ENCODE results near the gene SQOR.

The SQOR gene

DNA sequence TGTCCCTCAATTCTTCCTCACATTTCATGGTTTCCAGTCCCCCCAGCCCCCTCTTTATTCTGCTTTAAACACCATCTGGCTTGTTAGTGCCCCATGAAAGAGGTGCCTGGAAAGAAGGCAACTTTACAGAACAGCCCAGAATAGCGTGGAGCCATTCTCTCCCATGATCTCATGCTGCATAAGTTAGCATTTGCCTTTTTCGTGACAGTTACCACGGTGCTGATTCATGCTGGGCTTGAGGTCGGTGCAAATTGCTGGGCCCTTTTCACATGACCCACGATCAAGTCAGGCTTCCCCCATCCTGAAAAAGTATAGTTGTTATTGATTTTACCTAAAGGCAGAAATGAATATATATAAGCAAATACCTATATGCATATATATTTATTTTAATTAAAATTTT, 29.6 kb downstream of the SQOR start:
- DNase-seq: no peak

- DNase-seq: no peak
Observed at GRCh38 chr15:45665261-45665660, 30.4 kb downstream of the SQOR start.

GRCh38 chr15:45666119-45666875, 31.5 kb downstream of the SQOR start:
- DNase-seq: no peak

- no peak for DNase-seq
Observed at GRCh38 chr15:45667002-45667401, 32.2 kb downstream of the SQOR start.

- no peak for DNase-seq
Observed at GRCh38 chr15:45668386-45668785, 33.6 kb downstream of the SQOR start.

DNA sequence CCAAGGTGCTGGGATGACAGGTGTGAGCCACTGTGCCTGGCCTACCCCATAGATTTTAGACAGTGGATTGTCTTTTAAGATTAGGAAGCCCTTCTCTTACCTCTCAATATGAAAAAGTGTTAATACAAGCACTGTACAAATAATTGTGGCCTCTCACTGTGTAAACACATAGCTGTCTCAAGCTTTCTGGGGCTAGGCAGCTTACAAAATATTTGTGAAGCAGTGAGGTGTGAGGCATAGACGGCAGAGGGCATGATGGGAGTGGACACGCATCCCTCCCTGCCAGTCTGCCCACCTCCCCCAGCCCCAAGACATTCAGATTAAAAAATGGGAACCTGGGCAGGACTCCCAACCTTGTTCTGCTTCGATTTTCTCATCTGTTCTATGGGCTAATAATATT, 34.6 kb downstream of the SQOR start:
- no peak for DNase-seq

DNA sequence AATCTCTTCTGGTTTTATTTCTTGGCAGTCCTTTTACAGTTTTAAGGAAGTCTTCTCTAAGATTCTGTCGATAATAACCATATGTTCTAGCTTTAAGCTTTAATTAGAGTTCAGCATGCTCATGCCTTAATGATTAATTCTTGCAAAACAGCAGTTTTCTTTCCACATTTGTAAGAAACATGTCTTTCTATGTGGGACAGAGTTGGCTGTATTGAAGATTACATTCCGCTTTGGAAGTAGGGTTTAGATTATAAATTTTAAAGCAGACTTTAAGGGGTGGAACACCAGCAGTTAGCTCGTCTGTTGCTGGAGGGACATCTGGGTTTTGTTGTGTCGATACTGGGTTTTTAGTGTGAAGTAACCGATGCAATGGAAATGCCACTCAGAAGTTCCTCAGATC, 35.3 kb downstream of the SQOR start:
- no peak for DNase-seq

DNA sequence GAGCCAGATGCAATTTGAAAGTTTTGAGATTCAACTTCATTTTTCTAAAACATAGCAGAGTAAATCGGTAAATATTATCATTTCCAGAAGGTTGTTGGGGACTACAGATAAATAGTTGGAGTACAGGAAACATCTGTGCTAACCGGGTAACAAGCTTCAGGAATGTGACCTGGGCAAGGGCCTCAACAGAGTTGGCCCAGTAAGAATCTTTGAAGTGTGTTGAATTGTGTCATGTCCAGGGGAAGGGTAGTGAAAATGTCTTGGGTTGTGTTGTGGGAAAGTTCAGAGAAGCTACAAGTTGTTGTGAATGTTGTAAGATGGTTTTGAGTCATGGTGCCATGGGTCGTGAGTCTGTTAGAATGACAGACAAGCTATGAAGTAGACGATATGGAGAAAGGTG, 35.7 kb downstream of the SQOR start:
- no peak for DNase-seq

DNA sequence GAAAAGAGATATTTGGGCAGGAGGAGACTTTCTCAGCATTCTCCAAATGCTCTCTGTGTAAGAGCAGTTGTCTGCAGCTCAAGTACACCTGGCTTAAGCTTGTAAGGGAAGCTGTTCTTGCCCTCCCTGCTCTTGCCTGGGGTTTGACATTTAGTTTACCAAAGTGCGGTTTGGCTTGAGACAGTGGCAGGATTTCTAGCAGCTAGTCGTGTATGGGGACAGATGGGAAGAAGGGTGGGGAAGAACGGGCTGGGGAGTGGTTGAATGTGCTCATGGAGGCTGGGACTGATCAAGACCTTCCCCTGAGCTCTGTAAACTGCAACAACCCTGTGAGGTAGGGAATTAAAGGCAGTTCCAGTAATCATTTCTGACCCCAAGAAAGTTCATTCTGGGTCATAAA, 39.8 kb downstream of the SQOR start:
- DNase-seq: no peak

DNA sequence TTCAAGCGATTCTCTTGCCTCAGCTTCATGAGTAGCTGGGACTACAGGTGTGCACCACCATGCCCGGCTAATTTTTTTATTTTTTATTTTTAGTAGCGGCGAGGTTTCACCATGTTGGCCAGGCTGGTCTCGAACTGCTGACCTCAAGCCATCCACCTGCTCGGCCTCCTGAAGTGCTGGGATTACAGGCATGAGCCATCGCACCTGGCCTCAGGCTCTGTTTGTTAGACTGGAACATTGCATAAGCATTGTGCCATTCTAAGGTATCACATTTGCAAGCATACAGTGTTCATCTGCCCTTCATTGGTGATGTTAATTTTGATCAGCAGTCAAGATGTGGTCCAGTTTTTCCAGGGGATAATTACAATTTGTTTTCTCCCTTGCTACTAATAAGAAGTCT, 43.0 kb downstream of the SQOR start:
- DNase-seq: no peak

DNA sequence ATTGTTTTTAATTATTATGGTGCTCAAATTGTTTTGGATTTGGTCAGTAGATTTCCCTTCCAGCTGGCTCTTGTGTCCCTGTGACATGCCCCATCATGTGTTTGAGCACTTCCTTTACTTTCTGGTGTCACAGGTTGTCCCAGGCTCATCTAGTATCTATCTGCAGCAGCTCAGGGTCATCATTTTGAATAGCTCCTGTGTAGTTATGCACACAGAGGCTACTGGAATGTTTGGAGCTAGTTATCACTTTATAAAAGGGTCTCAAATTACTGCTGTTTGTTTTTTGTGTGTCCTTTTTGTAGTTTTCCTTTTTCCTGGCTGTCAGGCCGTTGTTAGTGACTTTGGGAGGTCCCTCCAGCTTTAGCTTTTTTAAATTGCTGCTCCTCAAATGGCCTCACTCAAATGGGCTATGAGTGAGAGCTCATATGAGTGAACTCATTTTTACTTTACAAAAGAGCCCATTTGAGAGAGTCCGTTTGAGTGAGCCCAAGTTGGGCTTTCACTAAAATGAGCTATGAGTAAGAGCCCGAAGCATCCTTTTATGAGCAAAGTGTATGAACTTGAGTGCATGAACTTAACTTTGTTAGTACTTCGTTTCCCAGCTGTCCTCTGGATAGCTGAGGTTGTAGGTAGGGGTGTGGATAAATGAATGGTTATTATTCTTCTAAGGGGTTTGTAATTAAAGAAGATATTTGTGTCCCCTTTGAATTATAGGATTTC, 43.8 kb downstream of the SQOR start:
- DNase-seq: no peak

- DNase-seq: no peak
Observed at GRCh38 chr15:45684533-45684932, 49.7 kb downstream of the SQOR start.

DNA sequence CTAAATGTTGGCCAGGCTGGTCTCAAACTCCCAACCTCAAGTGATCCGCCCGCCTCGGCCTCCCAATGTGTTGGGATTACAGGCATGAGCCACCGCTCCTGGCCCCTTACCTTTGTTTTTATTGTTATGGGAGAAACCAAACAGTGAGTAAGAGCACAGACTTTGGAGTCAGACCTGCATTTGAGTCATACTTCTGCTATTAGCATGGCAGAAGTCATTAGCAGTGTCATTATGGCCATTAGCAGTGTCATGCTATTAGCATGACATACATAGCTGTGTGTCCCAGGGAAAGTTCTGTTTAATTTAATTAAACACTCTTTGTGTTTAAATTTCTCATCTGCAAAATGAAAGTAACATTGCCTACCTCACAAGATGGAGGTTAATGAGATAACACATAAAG, 54.8 kb downstream of the SQOR start:
- DNase-seq: no peak

DNA sequence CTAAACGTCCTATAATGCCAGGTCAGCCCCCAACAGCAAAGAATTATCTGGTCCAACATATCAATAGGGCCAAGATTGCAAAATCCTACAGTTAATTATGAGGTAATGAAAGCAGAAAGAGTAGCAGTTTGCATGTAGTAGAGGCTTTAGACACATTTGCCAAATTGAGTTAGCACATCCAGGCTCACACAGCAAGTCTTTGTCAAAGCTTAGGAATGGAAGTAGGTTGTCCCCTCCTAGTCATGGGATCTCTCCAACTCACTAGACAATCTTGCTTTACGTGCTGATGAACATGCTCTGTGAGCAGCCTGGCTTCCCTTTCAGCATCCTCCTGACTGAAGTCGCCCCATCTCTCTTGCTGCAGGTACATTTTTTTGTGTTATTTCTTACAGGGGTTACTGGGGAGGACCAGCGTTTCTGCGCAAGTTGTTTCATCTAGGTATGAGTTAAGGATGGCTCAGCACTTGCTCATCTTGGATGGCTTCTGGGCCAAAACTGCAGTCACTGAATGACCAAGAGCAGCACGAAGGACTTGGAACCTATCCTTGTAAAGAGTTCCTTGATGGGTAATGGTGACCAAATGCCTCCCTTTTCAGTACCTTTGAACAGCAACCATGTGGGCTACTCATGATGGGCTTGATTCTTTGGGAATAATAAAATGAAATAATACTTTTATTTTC, 55.9 kb downstream of the SQOR start:
- DNase-seq: no peak

- DNase-seq: no peak
Observed at GRCh38 chr15:45701108-45701507, 66.3 kb downstream of the SQOR start.

- no peak for DNase-seq
Observed at GRCh38 chr15:45702041-45702440, 67.2 kb downstream of the SQOR start.

- DNase-seq: no peak
Observed at GRCh38 chr15:45703670-45704328, 69.0 kb downstream of the SQOR start.

- peak; percentile 47 for DNase-seq
Observed at GRCh38 chr15:45704329-45705249, 69.8 kb downstream of the SQOR start.

DNA sequence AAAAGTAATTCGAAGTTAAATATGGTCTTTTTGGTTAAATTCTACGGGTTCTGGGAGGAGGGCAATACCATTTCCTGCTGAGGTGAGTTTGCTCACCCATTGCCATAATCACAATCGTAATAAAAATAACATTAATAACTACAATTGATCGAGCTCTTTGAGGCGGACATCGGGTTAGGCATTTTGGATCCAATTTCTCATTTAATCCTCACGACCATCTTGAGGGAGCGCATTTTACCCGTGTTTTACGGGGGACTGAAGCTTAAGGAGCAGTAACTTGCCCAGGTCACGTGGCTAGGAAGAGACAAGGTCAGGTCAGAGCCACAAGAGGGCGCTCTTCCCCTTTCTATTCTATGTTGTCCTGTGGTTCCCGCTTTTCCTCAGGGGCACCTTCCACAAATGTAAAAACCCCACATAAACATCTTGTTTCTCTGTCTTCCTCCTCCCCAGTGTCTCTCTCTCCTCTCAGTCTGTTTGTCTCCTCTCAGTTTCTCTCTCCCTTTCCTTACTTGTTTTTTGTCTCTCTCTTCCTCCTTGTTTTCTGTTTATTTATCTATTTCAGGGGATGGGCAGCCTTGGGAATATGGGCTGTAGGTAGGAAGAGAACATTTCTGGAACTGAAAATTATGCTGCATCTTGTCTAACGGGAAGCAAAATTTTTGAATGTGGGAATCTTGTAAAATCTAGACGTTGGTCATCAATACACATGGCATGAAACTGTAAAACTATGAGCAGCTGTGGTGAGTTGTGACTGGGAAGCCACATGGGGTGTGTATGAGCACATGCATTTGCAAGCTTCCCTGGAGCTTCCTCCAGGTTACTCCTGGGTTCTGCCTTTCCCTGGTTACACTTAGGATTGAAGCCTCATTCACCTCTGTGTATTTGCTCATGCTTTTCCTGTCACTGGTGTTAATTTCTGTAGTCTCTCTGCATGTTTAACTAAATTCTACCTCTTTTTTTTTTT, 71.0 kb downstream of the SQOR start:
- DNase-seq: peak; percentile 85

- DNase-seq: no peak
Observed at GRCh38 chr15:45710657-45711056, 75.8 kb downstream of the SQOR start.
